Measurements from ENCODE around the gene HNRNPA0.

HNRNPA0 gene

GRCh38 chr5:137743031-137743640 is 11.0 kb downstream of the HNRNPA0 start:
- no peak overlapping the region for H3K9ac ChIP-seq
- H3K9me3 ChIP-seq (replicated peaks in 1 of 11): peaks cover 3 to 10% (median 5%) of the 10 kb centered on the region in 11 experiments; a peak in 19 of 22 replicates
- H3K4me2 ChIP-seq: no peak overlapping the region
- H3K4me1 ChIP-seq: no peaks in the 10 kb centered on the region
- H4K20me1 ChIP-seq: peaks cover 0 to 26% (median 10%) of the 10 kb centered on the region in 11 experiments; a peak in 17 of 22 replicates
- TF ChIP-seq Cebpa-rat (IDR thresholded peaks at IDR 0.05): no peak
- H3K27ac ChIP-seq: no peak overlapping the region
- no peak overlapping the region for H3K4me3 ChIP-seq
- no peaks in the 10 kb centered on the region for H3K27me3 ChIP-seq
- no peaks in the 10 kb centered on the region for H3K36me3 ChIP-seq

- H3K9ac ChIP-seq: no peak overlapping the region
- H3K27me3 ChIP-seq: no peaks in the 10 kb centered on the region
- H3K9me3 ChIP-seq (replicated peaks in 1 of 11): peaks cover 5 to 13% (median 9%) of the 10 kb centered on the region in 11 experiments; a peak in 19 of 22 replicates
- peaks cover 0 to 10% (median 7%) of the 10 kb centered on the region in 10 experiments; a peak in 16 of 20 replicates for H3K4me1 ChIP-seq
- H3K36me3 ChIP-seq: no peaks in the 10 kb centered on the region
- TF ChIP-seq Cebpa-rat (IDR thresholded peaks at IDR 0.05): no peak
- peaks cover 0 to 12% (median 0%) of the 10 kb centered on the region in 11 experiments; a peak in 4 of 22 replicates for H4K20me1 ChIP-seq
- H3K4me3 ChIP-seq: no peak overlapping the region
- no peak overlapping the region for H3K27ac ChIP-seq
- H3K4me2 ChIP-seq: no peak overlapping the region
Measured at GRCh38 chr5:137741718-137742117, 12.4 kb downstream of the HNRNPA0 start.

GRCh38 chr5:137739737-137740136 is 14.4 kb downstream of the HNRNPA0 start:
- Histone ChIP-seq H3K9ac (no peak overlapping the region), H3K27ac (no peak overlapping the region), H3K4me1 (peaks cover 16 to 27% (median 23%) of the 10 kb centered on the region in 10 experiments), H3K36me3 (no peaks in the 10 kb centered on the region), H3K9me3 (replicated peaks in 1 of 11) (peaks cover 5 to 13% (median 9%) of the 10 kb centered on the region in 11 experiments; a peak in 19 of 22 replicates), H3K4me2 (no peak overlapping the region), H4K20me1 (no peaks in the 10 kb centered on the region; a peak in 1 of 22 replicates), H3K27me3 (no peaks in the 10 kb centered on the region; a peak in 1 of 22 replicates), H3K4me3 (no peak overlapping the region)
- no peak for TF ChIP-seq Cebpa-rat (IDR thresholded peaks at IDR 0.05)

GRCh38 chr5:137738947-137739346 is 15.2 kb downstream of the HNRNPA0 start:
- no peak for TF ChIP-seq Cebpa-rat (IDR thresholded peaks at IDR 0.05)
- no peak overlapping the region for H3K4me2 ChIP-seq

GRCh38 chr5:137737349-137738131 is 16.6 kb downstream of the HNRNPA0 start:
- H3K36me3 ChIP-seq: no peaks in the 10 kb centered on the region
- H4K20me1 ChIP-seq: no peaks in the 10 kb centered on the region
- H3K27me3 ChIP-seq: no peaks in the 10 kb centered on the region; a peak in 1 of 22 replicates
- no peak for TF ChIP-seq Cebpa-rat (IDR thresholded peaks at IDR 0.05)
- no peak overlapping the region for H3K4me3 ChIP-seq
- peak overlapping the region in 9 of 11 experiments; percentile 4 to 90 (median 12); a peak in 10 of 22 replicates for H3K4me2 ChIP-seq
- H3K27ac ChIP-seq: no peak overlapping the region
- peaks cover 5 to 13% (median 9%) of the 10 kb centered on the region in 11 experiments; a peak in 19 of 22 replicates for H3K9me3 ChIP-seq (replicated peaks in 1 of 11)
- no peak overlapping the region for H3K9ac ChIP-seq
- peaks cover 24 to 38% (median 31%) of the 10 kb centered on the region in 10 experiments for H3K4me1 ChIP-seq

More at GRCh38 chr5:137738947-137739346, 15.2 kb downstream of the HNRNPA0 start:
- H3K36me3 ChIP-seq: no peaks in the 10 kb centered on the region
- H3K4me1 ChIP-seq: peaks cover 24 to 35% (median 30%) of the 10 kb centered on the region in 10 experiments
- H4K20me1 ChIP-seq: no peaks in the 10 kb centered on the region; a peak in 1 of 22 replicates
- H3K4me3 ChIP-seq: no peak overlapping the region
- peaks cover 5 to 13% (median 9%) of the 10 kb centered on the region in 11 experiments; a peak in 19 of 22 replicates for H3K9me3 ChIP-seq (replicated peaks in 1 of 11)
- H3K27ac ChIP-seq: no peak overlapping the region
- no peak overlapping the region for H3K9ac ChIP-seq
- H3K27me3 ChIP-seq: no peaks in the 10 kb centered on the region; a peak in 1 of 22 replicates

- no peaks in the 10 kb centered on the region for H4K20me1 ChIP-seq
- no peak overlapping the region for H3K27ac ChIP-seq
- no peak overlapping the region for H3K9ac ChIP-seq
- no peak for TF ChIP-seq Cebpa-rat (IDR thresholded peaks at IDR 0.05)
- peaks cover 5 to 13% (median 9%) of the 10 kb centered on the region in 11 experiments; a peak in 19 of 22 replicates for H3K9me3 ChIP-seq (replicated peaks in 1 of 11)
- no peaks in the 10 kb centered on the region; a peak in 1 of 22 replicates for H3K27me3 ChIP-seq
- no peaks in the 10 kb centered on the region for H3K36me3 ChIP-seq
- no peak overlapping the region for H3K4me3 ChIP-seq
- peaks cover 24 to 38% (median 31%) of the 10 kb centered on the region in 10 experiments for H3K4me1 ChIP-seq
- H3K4me2 ChIP-seq: peak overlapping the region in 6 of 11 experiments; percentile 79 to 95 (median 90); a peak in 7 of 22 replicates
Measured at GRCh38 chr5:137736496-137736895, 17.7 kb downstream of the HNRNPA0 start.

- Histone ChIP-seq H4K20me1 (no peaks in the 10 kb centered on the region), H3K4me2 (peak within 1 kb of the TSS; percentile 79 to 96 (median 89)), H3K36me3 (no peaks in the 10 kb centered on the region), H3K4me1 (peaks cover 24 to 38% (median 31%) of the 10 kb centered on the region in 10 experiments), H3K27ac (peak within 1 kb of the TSS in 9 of 11 experiments; percentile 10 to 65 (median 45); a peak in 15 of 22 replicates), H3K9me3 (replicated peaks in 1 of 11) (peaks cover 5 to 13% (median 9%) of the 10 kb centered on the region in 11 experiments; a peak in 19 of 22 replicates), H3K9ac (peak within 1 kb of the TSS; percentile 21 to 73 (median 58); a peak in 20 of 22 replicates), H3K27me3 (no peaks in the 10 kb centered on the region; a peak in 1 of 22 replicates), H3K4me3 (peak within 1 kb of the TSS; percentile 40 to 64 (median 56))
- TF ChIP-seq Cebpa-rat (IDR thresholded peaks at IDR 0.05): no peak
Measured at GRCh38 chr5:137735555-137736284, 18.4 kb downstream of the HNRNPA0 start, which contains the start of gene KLHL3. KLHL3 (minus strand) TSS chr5:137736089; CDS start chr5:137735646, 443 bp downstream.

GRCh38 chr5:137734962-137735554 is 19.1 kb downstream of the HNRNPA0 start:
- TF ChIP-seq Cebpa-rat (IDR thresholded peaks at IDR 0.05): no peak
- Histone ChIP-seq H4K20me1 (no peaks in the 10 kb centered on the region), H3K9ac (peak overlapping the region; percentile 21 to 73 (median 58); a peak in 20 of 22 replicates), H3K4me3 (peak overlapping the region; percentile 40 to 64 (median 56)), H3K27ac (peak overlapping the region in 9 of 11 experiments; percentile 10 to 65 (median 45); a peak in 15 of 22 replicates), H3K9me3 (replicated peaks in 1 of 11) (peaks cover 5 to 13% (median 9%) of the 10 kb centered on the region in 11 experiments; a peak in 19 of 22 replicates), H3K4me2 (peak overlapping the region; percentile 79 to 96 (median 89)), H3K27me3 (no peaks in the 10 kb centered on the region; a peak in 1 of 22 replicates), H3K36me3 (no peaks in the 10 kb centered on the region), H3K4me1 (peaks cover 24 to 38% (median 31%) of the 10 kb centered on the region in 10 experiments)

All from BLaER1 treated with 17β-estradiol and CSF1 and Interleukin-3, amounts not matched to agents 10 nM and 100 nM (cell line).